Right lobe of liver (tissue), 4 donors: ENCODE measurements around the gene ZNF865.

ENCODE experiments used
- CTCF ChIP-seq, 4 donors: fragments of 200-600 bp in 3 of 4; fragments of 450-650 bp in 1 of 4; IDR thresholded peaks; one replicate each; pipeline versions ENCODE4 v1.5.1 to v1.8.0; 2016 to 2022; ENCODE audit warnings: antibody characterized with exemption in 4 of 4, mild to moderate bottlenecking in 2 of 4
- POLR2A ChIP-seq: fragments of 450-650 bp; IDR thresholded peaks from one replicate; pipeline ENCODE4 v1.6.1; 2017; ENCODE audit warnings: antibody characterized with exemption, mild to moderate bottlenecking
- donor health status: DM: no; HTN: no; CAD: no.
- donor health status: DM: no; HTN: no; CAD: no.
- donor health status: DM: no; HTN: yes; CAD: no.

DNA sequence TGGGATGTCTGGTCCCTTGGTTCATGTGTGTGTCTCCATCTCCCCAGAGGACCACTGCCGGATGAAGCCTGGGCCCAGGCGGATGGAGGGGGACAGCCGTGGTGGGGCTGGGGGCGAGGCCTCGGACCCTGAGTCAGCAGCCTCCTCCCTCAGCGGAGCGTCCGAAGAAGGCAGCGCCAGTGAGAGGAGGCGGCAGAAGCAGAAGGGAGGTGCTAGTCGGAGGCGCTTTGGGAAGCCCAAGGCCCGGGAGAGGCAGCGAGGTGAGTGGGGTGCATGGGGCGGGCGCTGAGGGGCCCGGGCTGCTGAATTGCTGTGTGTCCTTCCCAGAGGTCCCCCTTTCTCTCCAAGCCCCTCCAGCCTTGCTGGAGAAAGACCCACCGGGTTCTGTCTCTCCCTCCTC lies 45.8 kb downstream of the ZNF865 start:
- TF ChIP-seq POLR2A (no peak), CTCF (IDR thresholded peaks at IDR 0.05) (no peak)
